Choroid plexus epithelial cell (primary cell): Measurements from ENCODE around the gene TCEAL2.
"Not testable (repeated sequence)": the region's sequence is repeated elsewhere in the genome, so short reads cannot be mapped to it uniquely, and the experiment has no call there.

Experiments
- DNase-seq: peaks from one replicate; pipeline ENCODE4 v3.0.0-alpha.2; 2010; ENCODE audit warnings: low read depth
- H3K4me3 ChIP-seq: 2 replicates; pipeline ENCODE4 v1.5.1; 2011; ENCODE audit warnings: low read depth, mild to moderate bottlenecking, control low read depth, low read length, moderate library complexity
- TF ChIP-seq, protein P1 (sequence below): conservative IDR thresholded peaks from 2 replicates; pipeline ENCODE4 v1.5.1; 2011; ENCODE audit warnings: low read depth, mild to moderate bottlenecking, control low read depth, inconsistent platforms, low read length, moderate library complexity

The TCEAL2 gene

DNA sequence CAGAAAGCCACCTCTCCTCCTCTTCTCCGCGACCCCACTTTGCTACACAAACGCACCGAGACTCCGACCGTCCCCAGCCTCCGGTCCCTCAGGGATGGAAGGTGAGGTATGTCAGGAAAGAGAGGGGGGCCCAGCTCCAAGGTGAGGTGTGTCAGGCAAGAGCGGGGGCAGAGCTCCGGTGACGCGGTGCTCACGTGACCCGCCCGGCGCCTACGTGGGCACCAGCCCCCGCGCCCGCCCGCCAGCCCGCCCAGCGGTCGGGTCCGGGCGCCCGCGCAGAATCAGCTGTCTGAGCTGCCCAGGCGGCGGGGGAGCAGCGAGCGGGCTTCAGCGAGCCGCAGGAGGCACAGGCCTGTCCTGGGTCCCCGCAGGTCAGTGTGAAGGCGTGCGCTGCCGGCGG lies at the start of gene TCEAL2:
Gene TCEAL2, plus strand, starts transcription at position 244 of the 400 bp plus-strand sequence. CDS start 1,152 bp downstream, outside the sequence.
- not testable (repeated sequence) for H3K4me3 ChIP-seq, DNase-seq

DNA sequence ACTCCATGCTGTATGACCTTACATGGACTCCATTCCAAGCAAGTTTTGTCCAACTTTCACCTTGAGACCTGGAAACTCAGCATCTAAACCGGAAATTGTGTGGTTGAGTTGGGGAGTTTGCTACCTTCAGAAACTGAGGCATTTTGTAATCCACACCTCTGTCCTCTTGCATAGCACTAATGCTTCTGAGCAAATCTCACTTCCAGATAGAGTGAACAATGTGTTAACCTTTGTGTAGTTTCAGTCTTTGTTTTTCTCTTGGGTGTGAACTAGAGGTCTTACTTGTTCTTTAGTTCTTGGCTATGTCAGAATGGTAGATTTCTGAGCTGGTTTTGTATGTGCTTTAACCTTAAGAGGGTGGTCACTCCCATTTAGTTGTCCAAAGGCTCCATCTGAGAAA lies 48.1 kb upstream of the TCEAL2 start:
- TF ChIP-seq, protein P1, sequence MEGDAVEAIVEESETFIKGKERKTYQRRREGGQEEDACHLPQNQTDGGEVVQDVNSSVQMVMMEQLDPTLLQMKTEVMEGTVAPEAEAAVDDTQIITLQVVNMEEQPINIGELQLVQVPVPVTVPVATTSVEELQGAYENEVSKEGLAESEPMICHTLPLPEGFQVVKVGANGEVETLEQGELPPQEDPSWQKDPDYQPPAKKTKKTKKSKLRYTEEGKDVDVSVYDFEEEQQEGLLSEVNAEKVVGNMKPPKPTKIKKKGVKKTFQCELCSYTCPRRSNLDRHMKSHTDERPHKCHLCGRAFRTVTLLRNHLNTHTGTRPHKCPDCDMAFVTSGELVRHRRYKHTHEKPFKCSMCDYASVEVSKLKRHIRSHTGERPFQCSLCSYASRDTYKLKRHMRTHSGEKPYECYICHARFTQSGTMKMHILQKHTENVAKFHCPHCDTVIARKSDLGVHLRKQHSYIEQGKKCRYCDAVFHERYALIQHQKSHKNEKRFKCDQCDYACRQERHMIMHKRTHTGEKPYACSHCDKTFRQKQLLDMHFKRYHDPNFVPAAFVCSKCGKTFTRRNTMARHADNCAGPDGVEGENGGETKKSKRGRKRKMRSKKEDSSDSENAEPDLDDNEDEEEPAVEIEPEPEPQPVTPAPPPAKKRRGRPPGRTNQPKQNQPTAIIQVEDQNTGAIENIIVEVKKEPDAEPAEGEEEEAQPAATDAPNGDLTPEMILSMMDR: no peak
- H3K4me3 ChIP-seq: no peak overlapping the region
- no peak for DNase-seq

DNA sequence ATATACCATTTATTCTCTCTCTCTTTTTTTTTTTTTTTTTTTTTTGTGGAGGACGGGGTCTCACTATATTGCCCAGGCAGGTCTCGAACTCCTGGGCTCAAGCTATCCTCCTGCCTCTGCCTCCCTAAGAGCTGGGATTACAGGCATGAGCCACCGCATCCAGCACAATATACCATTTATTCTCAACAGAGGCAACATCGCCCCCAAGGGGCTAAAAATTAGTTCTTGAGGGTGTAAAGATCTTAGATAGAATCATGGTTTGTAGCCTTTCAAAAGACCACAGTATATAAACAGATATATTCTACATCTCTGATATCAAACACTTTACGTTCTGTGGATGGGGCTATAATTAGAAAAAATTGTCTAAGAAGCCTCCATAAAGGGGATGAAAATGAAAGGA lies 39.8 kb upstream of the TCEAL2 start:
- no peak overlapping the region for H3K4me3 ChIP-seq
- peak; percentile 1 for DNase-seq
- TF ChIP-seq, protein P1: no peak

DNA sequence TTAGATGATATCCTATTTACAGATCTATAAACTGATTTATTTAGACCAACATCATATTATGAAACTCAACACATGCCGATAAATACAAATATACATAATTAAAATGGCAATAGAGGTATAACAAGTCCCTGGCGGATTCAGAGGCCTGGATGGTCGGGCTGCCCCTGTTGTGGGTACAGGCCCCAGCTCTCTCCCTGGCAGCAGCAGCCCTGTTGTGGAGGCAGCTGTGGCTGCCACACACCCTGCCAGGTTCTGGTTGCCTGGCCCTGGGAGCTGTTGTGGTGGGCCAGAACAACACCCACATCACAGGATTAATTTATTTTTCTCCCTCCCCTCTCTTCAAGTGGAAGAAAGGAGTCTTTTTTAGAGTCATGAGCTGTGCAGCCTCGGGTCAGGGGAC lies 12.1 kb upstream of the TCEAL2 start:
- H3K4me3 ChIP-seq: no peak overlapping the region
- DNase-seq: no peak
- TF ChIP-seq, protein P1: no peak

DNA sequence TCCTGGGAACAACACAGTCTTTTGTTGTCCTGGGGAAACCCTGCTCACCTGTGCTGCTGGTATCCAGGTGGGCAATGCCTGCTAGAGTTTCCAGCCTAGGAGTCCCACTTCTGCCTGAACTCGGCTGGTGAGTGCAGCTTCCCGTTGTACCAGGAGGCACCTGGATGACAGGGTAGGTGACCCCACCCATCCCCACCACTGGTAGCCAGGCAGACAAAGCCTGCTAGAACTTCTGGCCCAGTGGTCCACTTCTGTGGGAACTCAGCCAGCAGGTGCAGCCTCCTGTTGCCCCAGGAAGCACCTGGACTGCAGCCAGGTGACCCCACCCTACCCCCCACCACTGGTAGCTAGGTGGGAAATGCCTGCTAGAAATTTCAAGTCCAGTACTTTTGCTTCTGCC lies 9.7 kb upstream of the TCEAL2 start:
- no peak for DNase-seq
- H3K4me3 ChIP-seq: no peak overlapping the region
- TF ChIP-seq, protein P1: no peak

DNA sequence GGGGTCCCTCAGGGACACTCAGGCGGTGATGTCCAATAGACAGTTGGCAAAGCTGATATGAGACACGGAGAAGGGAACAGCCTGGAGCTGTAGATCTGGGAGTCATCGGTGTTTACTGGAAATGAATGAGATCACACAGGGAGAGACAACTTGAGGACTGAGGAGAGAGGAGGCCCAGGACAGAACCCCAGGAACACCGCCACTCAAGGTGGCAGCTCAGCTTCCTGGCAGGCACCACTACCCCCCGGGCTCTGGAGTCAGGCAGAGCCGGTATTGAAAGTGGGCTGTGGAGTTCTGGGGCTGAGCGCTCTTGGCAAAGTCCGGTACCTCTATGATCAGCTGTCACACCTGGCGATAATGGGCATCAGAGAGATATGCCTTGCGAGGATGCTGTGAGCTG lies 465 bp upstream of the TCEAL2 start:
- not testable (repeated sequence) for H3K4me3 ChIP-seq, DNase-seq

DNA sequence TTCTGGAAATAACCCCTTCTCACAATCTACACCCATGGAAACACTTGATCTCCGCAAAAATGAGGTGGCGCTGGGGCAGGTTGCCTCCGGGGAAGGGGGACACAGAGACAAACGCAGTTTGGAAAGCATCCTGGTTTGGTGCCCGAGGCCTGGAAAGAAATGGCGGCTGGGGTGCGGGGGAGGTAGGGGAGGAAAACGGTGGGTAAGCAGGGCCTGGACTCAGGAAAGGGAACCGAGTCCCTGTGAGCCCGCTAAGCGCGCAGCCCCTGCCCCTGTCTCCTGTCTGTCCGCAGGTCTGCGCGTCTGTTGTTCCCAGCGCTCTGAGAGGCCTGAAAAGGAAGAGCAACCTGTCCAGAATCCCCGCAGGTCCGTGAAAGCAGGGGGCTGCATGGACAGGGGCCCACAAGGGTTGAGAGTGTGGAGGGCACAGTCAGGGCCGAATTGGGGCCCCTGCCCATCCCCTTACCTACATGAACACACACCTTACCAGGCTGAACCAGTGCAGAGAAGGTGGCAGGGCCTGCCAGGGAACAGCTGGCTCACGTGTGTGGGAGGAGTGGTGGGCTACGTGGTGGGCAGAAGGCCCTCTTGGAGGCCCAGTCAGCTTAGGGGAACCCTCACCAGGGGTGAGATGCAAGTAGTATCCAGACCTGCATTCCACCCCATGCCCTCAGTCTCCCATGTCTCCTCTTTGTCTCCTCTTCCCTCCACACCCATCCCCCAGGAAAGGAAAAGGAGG lies 770 bp downstream of the TCEAL2 start:
- DNase-seq, H3K4me3 ChIP-seq: not testable (repeated sequence)

DNA sequence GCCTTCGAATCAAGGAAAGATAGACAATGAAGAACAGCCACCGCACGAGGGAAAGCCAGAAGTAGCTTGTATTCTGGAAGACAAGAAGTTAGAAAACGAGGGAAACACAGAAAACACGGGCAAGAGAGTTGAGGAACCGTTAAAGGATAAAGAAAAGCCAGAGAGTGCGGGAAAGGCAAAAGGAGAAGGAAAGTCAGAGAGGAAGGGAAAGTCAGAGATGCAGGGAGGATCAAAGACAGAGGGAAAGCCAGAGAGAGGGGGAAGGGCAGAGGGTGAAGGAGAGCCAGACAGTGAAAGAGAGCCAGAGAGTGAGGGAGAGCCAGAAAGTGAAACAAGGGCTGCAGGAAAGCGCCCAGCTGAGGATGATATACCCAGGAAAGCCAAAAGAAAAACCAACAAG lies 1.4 kb downstream of the TCEAL2 start:
- no peak overlapping the region for H3K4me3 ChIP-seq
- no peak for DNase-seq
- TF ChIP-seq, protein P1: no peak
